DND-41 (cell line): ENCODE results near the gene ABCB11.
A peak's percentile ranks its signal among the peaks of the same experiment; 100 is the strongest.
"Not testable (repeated sequence)": the region's sequence is repeated elsewhere in the genome, so short reads cannot be mapped to it uniquely, and the experiment has no call there.

ENCODE experiments used
- ATAC-seq: fragments of 200-7000 bp; cut with Tn5 transposase; 3 replicates; pipeline ENCODE4 v1.9.1; 2021; ENCODE audit warnings: low read depth; ENCODE audit not compliant: insufficient read depth
- DNase-seq: peaks from one replicate; pipeline ENCODE4 v3.0.0-alpha.2; 2020
- H2AFZ ChIP-seq: 2 replicates; pipeline ENCODE4 v1.6.0; 2012; ENCODE audit warnings: low read depth, low read length
- H3K27ac ChIP-seq: 2 replicates; pipeline ENCODE4 v1.5.1; 2012; ENCODE audit warnings: low read length, inconsistent platforms
- H3K27me3 ChIP-seq: fragments of 200-600 bp; sonication (generic); 2 replicates; pipeline ENCODE4 v1.6.0; 2012; ENCODE audit warnings: low read length, mild to moderate bottlenecking, inconsistent platforms; ENCODE audit not compliant: insufficient read depth, poor library complexity
- H3K36me3 ChIP-seq: 2 replicates; pipeline ENCODE4 v1.5.1; 2012; ENCODE audit warnings: low read length, inconsistent platforms; ENCODE audit not compliant: insufficient read depth
- H3K4me1 ChIP-seq: 2 replicates; pipeline ENCODE4 v1.5.1; 2012; ENCODE audit warnings: mild to moderate bottlenecking, low read length; ENCODE audit not compliant: insufficient read depth
- H3K4me2 ChIP-seq: 2 replicates; pipeline ENCODE4 v1.6.0; 2012; ENCODE audit warnings: mild to moderate bottlenecking, moderate library complexity, low read length, inconsistent platforms; ENCODE audit not compliant: insufficient read depth
- H3K4me3 ChIP-seq, 2 experiments: fragments of 200-600 bp in 1 of 2; shearing (Covaris generic) in 1 of 2; 2 replicates each; pipeline ENCODE4 v1.5.1; 2012 to 2016; ENCODE audit warnings: inconsistent platforms in 2 of 2, low read length in 2 of 2, mild to moderate bottlenecking in 2 of 2, low read depth in 1 of 2, moderate library complexity in 1 of 2
- H3K79me2 ChIP-seq: 2 replicates; pipeline ENCODE4 v1.6.0; 2012; ENCODE audit warnings: low read length, inconsistent platforms; ENCODE audit not compliant: insufficient read depth
- H3K9ac ChIP-seq: 2 replicates; pipeline ENCODE4 v1.6.0; 2012; ENCODE audit warnings: low read depth, mild to moderate bottlenecking, inconsistent platforms, low read length, moderate library complexity
- H3K9me3 ChIP-seq: 2 replicates; pipeline ENCODE4 v1.5.1; 2012; ENCODE audit warnings: low read length, moderate library complexity, mild to moderate bottlenecking, inconsistent platforms; ENCODE audit not compliant: insufficient read depth, severe bottlenecking
- H4K20me1 ChIP-seq: 2 replicates; pipeline ENCODE4 v1.6.0; 2012; ENCODE audit warnings: low read length; ENCODE audit not compliant: insufficient read depth
- CTCF ChIP-seq: IDR thresholded peaks from 2 replicates; pipeline ENCODE4 v1.5.1; 2012; ENCODE audit warnings: borderline replicate concordance, low read length, moderate library complexity, mild to moderate bottlenecking; ENCODE audit not compliant: poor library complexity, severe bottlenecking; ENCODE audit errors: extremely low read depth
- EZH2 ChIP-seq: IDR thresholded peaks from 3 replicates; pipeline ENCODE4 v1.6.1; 2012; ENCODE audit warnings: borderline replicate concordance, low read depth, mild to moderate bottlenecking, moderate library complexity, low read length, inconsistent platforms; ENCODE audit not compliant: severe bottlenecking

ABCB11 gene

GRCh38 chr2:168890006-168890782 is 140.9 kb downstream of the ABCB11 start, which contains the start of gene SPC25:
Gene SPC25 (minus strand): TSS chr2:168890430. CDS start chr2:168889519, 911 bp downstream.
- H3K79me2 ChIP-seq, result peaks cover 36% of the 10 kb centered on the region
- H4K20me1 ChIP-seq, result 0 out of 2 replicates have a peak, but pooled peaks cover 4% of the 10 kb centered on the region
- peaks cover 31% of the 10 kb centered on the region for H3K4me1 ChIP-seq
- H3K27ac ChIP-seq, result peak within 1 kb of the TSS; percentile 93
- TF ChIP-seq EZH2 (no peak), CTCF (peak; percentile 3)
- peak within 1 kb of the TSS; percentile 82 to 89 for H3K4me3 ChIP-seq
- no peaks in the 10 kb centered on the region for H3K27me3 ChIP-seq
- H2AFZ ChIP-seq, result peak within 1 kb of the TSS; percentile 95
- ATAC-seq (peak; percentile 100), DNase-seq (peak; percentile 92)
- H3K9ac ChIP-seq, result peak within 1 kb of the TSS; percentile 88
- H3K4me2 ChIP-seq, result peak within 1 kb of the TSS; percentile 92
- H3K36me3 ChIP-seq, result peaks cover 33% of the 10 kb centered on the region
- no peaks in the 10 kb centered on the region for H3K9me3 ChIP-seq

DNA sequence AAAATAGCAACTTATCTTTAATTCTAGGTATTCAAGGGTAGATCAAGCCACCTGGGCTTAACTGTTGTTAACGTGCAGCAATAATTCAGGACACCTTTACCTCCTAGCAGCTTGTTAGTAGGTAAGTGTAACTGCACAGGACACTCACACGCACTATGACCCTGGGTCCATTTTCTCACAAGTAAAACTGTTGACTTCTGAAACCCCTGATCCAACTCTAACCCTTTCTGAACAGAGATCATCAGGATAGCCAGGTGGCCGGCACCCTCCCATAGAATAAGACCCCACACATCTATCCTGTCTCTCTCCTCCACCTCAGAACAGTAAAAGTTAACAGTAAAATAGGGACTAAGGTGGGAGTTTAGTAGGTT is 141.5 kb downstream of the ABCB11 start:
- peak overlapping the region; percentile 93 for H3K27ac ChIP-seq
- peaks cover 32% of the 10 kb centered on the region for H3K4me1 ChIP-seq
- H4K20me1 ChIP-seq, result 0 out of 2 replicates have a peak, but pooled peaks cover 4% of the 10 kb centered on the region
- TF ChIP-seq EZH2 (no peak), CTCF (no peak)
- peak; percentile 6 for DNase-seq
- H3K9ac ChIP-seq, result peak overlapping the region; percentile 88
- H3K4me3 ChIP-seq, result peak overlapping the region; percentile 82 to 89
- peak overlapping the region; percentile 84 for H2AFZ ChIP-seq
- ATAC-seq, result peak; percentile 6; the same call in 1 of the 3 replicates
- no peaks in the 10 kb centered on the region for H3K9me3 ChIP-seq
- no peaks in the 10 kb centered on the region for H3K27me3 ChIP-seq
- H3K79me2 ChIP-seq, result peaks cover 42% of the 10 kb centered on the region
- H3K36me3 ChIP-seq, result peaks cover 39% of the 10 kb centered on the region
- H3K4me2 ChIP-seq, result peak overlapping the region; percentile 92

GRCh38 chr2:168884975-168885374 is 146.1 kb downstream of the ABCB11 start:
- no peak overlapping the region for H3K4me2 ChIP-seq
- peaks cover 46% of the 10 kb centered on the region for H3K36me3 ChIP-seq

DNA sequence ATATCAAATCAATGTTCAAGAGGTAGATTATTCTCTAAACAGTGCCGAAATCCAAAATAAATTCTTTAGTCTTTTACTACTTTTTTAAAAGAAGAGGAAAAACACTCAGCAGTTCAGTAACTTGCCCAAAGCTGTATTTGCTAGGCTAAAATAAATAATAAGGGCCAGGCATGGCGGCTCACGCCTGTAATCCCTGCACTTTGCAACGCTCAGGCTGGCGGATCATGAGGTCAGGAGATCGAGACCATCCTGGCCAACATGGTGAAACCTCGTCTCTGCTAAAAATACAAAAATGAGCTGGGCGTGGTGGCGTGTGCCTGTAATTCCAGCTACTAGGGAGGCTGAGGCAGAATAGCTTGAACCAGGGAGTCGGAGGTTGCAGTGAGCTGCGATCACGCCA is 149.0 kb downstream of the ABCB11 start:
- H3K9me3 ChIP-seq, H3K4me1 ChIP-seq, DNase-seq, H3K27me3 ChIP-seq, H3K9ac ChIP-seq, ATAC-seq, H3K4me2 ChIP-seq, H3K27ac ChIP-seq, H2AFZ ChIP-seq, H4K20me1 ChIP-seq, H3K4me3 ChIP-seq: not testable (repeated sequence)
- H3K79me2 ChIP-seq, result peaks cover 77% of the 10 kb centered on the region
- H3K36me3 ChIP-seq, result peaks cover 30% of the 10 kb centered on the region

More at GRCh38 chr2:168884975-168885374, 146.1 kb downstream of the ABCB11 start:
- TF ChIP-seq CTCF (no peak), EZH2 (no peak)
- H3K4me1 ChIP-seq, result peaks cover 24% of the 10 kb centered on the region
- H3K27me3 ChIP-seq, result no peaks in the 10 kb centered on the region
- no peak overlapping the region for H3K27ac ChIP-seq
- H4K20me1 ChIP-seq, result peaks cover 7% of the 10 kb centered on the region; the same call in 1 of the 2 replicates
- H3K4me3 ChIP-seq, result no peak overlapping the region
- H3K79me2 ChIP-seq, result peaks cover 79% of the 10 kb centered on the region
- H3K9me3 ChIP-seq, result no peaks in the 10 kb centered on the region
- no peak overlapping the region for H2AFZ ChIP-seq
- DNase-seq (no peak), ATAC-seq (no peak)
- no peak overlapping the region for H3K9ac ChIP-seq
